Fibroblast of lung (primary cell): ENCODE data around the gene FUCA2.

Experiments
- CTCF ChIP-seq, 2 donors: IDR thresholded peaks in 1 of 2; conservative IDR thresholded peaks in 1 of 2; 1 replicate in 1 of 2; 2 replicates in 1 of 2; pipeline ENCODE4 v1.5.1; 2011 to 2012; ENCODE audit warnings: low read length in 2 of 2, control low read depth in 1 of 2, inconsistent platforms in 1 of 2, low read depth in 1 of 2, mild to moderate bottlenecking in 1 of 2
- EZH2 ChIP-seq: IDR thresholded peaks from 2 replicates; pipeline ENCODE4 v1.5.1; 2012; ENCODE audit warnings: low read length, control low read depth, mild to moderate bottlenecking; ENCODE audit errors: missing control alignments

GRCh38 chr6:143471822-143472221 is 39.7 kb downstream of the FUCA2 start:
- TF ChIP-seq CTCF (conservative IDR thresholded peaks at IDR 0.05 in 1 of 2, IDR thresholded peaks at IDR 0.05 in 1 of 2; ENCODE audit: low read depth in 1 of 2, low read length in 2 of 2) (no peak), EZH2 (no peak)
